Measurements from ENCODE around the gene CAVIN4. TPM values are rescaled to one million over a fixed set of nuclear protein-coding genes. Genes with fewer than 3 reads are reported as not detected.

Gene CAVIN4
- total RNA-seq, 1 donor from 2014 or later = 7.4 TPM

DNA sequence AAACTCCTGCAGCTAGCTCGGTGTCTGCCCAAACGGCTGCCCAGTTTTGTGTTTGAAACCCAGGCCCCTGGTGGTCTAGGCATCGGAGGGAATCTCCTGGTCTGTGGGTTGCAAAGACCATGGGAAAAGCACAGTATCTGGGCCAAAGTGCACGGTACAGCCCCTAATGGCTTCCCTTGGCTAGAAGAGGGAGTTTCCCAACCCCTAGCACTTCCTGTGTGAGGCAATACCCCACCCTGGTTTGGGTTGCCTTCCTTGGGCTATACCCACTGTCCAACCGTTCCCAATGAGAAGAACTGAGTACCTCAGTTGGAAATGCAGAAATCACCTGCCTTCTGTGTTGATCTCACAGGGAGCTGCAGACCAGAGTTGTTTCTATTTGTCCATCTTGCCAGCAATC lies 41.8 kb downstream of the CAVIN4 start:
- H3K27me3 Mint-ChIP-seq (ENCODE audit: unreplicated experiment) = no peaks in the 10 kb centered on the region
- no peaks in the 10 kb centered on the region for H3K4me1 Mint-ChIP-seq (ENCODE audit: unreplicated experiment)
- no peaks in the 10 kb centered on the region for H3K9me3 Mint-ChIP-seq (ENCODE audit: unreplicated experiment)
- no peak for DNase-seq (ENCODE audit: low spot score)
- H3K36me3 Mint-ChIP-seq (ENCODE audit: low read depth, unreplicated experiment) = no peaks in the 10 kb centered on the region
- no peak overlapping the region for H3K27ac Mint-ChIP-seq (ENCODE audit: unreplicated experiment)
- no peak overlapping the region for H3K4me3 Mint-ChIP-seq (ENCODE audit: unreplicated experiment)
- TF ChIP-seq, protein P1, sequence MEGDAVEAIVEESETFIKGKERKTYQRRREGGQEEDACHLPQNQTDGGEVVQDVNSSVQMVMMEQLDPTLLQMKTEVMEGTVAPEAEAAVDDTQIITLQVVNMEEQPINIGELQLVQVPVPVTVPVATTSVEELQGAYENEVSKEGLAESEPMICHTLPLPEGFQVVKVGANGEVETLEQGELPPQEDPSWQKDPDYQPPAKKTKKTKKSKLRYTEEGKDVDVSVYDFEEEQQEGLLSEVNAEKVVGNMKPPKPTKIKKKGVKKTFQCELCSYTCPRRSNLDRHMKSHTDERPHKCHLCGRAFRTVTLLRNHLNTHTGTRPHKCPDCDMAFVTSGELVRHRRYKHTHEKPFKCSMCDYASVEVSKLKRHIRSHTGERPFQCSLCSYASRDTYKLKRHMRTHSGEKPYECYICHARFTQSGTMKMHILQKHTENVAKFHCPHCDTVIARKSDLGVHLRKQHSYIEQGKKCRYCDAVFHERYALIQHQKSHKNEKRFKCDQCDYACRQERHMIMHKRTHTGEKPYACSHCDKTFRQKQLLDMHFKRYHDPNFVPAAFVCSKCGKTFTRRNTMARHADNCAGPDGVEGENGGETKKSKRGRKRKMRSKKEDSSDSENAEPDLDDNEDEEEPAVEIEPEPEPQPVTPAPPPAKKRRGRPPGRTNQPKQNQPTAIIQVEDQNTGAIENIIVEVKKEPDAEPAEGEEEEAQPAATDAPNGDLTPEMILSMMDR (IDR thresholded peaks at IDR 0.05; ENCODE audit: unreplicated experiment) = no peak

DNA sequence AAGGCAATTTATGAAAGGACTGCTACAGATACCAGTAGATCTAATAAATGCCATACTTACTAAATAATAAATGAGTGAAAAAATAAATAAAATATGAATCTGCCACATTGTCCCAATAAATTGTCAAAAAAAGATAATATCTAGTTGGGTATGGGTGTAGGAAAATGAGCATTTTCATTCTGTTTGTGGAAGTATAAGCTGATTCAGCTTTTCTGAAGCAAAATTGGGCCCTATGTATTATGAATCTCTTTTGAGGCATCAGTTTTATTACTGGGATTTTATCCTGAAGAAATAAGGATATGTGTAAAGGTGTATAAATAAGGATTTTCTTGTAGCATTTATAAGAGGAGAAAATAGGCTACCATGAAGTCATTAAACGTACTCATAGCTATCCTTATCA lies 46.1 kb downstream of the CAVIN4 start:
- Mint-ChIP-seq H3K27ac (ENCODE audit: unreplicated experiment) (no peak overlapping the region), H3K4me3 (ENCODE audit: unreplicated experiment) (no peak overlapping the region), H3K4me1 (ENCODE audit: unreplicated experiment) (no peaks in the 10 kb centered on the region), H3K27me3 (ENCODE audit: unreplicated experiment) (peaks cover 1% of the 10 kb centered on the region), H3K36me3 (ENCODE audit: low read depth, unreplicated experiment) (no peaks in the 10 kb centered on the region), H3K9me3 (ENCODE audit: unreplicated experiment) (no peaks in the 10 kb centered on the region)
- TF ChIP-seq, protein P1 (IDR thresholded peaks at IDR 0.05; ENCODE audit: unreplicated experiment) = no peak
- no peak for DNase-seq (ENCODE audit: low spot score)

DNA sequence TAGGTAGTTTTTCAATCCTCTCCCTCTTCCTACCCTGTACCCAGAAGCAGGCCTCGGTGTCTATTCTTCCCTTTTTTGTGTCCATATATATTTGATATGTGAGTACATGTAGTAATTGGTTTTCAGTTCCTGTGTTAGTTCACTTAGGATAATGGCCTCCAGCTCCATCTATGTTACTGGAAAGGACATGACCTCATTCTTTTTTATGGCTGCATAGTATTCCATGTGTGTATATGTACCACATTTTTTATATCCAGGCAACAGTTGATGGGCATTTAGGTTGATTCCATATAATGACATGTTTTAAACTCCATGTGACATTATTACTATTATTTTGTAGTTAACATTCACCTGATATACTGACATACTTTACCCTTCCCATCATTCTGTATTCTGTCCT lies 49.1 kb downstream of the CAVIN4 start:
- Mint-ChIP-seq H3K4me3 (ENCODE audit: unreplicated experiment) (no peak overlapping the region), H3K9me3 (ENCODE audit: unreplicated experiment) (no peaks in the 10 kb centered on the region), H3K36me3 (ENCODE audit: low read depth, unreplicated experiment) (no peaks in the 10 kb centered on the region), H3K27ac (ENCODE audit: unreplicated experiment) (no peak overlapping the region), H3K27me3 (ENCODE audit: unreplicated experiment) (peaks cover 1% of the 10 kb centered on the region), H3K4me1 (ENCODE audit: unreplicated experiment) (peaks cover 6% of the 10 kb centered on the region)
- TF ChIP-seq, protein P1 (IDR thresholded peaks at IDR 0.05; ENCODE audit: unreplicated experiment) = no peak
- no peak for DNase-seq (ENCODE audit: low spot score)

DNA sequence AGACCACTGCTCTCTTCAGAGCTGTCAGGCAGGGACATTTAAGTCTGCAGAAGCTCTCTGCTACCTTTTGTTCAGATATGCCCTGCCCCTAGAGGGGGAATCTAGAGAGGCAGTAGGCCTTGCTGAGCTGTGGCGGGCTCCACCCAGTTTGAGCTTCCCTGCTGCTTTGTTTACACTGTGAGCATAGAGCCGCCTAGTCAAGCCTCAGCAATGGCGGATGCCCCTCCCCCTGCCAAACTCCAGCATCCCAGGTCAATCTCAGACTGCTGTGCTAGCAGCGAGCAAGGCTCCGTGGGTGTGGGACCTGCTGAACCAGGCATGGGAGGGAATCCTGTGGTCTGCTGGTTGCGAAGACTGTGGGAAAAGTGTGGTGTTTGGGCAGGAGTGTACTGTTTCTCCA lies 59.9 kb downstream of the CAVIN4 start:
- no peak for DNase-seq (ENCODE audit: low spot score)

More for the DNA sequence above, 59.9 kb downstream of the CAVIN4 start:
- H3K27ac Mint-ChIP-seq (ENCODE audit: unreplicated experiment) = no peak overlapping the region
- H3K4me1 Mint-ChIP-seq (ENCODE audit: unreplicated experiment) = peaks cover 8% of the 10 kb centered on the region
- peaks cover 5% of the 10 kb centered on the region for H3K36me3 Mint-ChIP-seq (ENCODE audit: low read depth, unreplicated experiment)
- H3K9me3 Mint-ChIP-seq (ENCODE audit: unreplicated experiment) = no peaks in the 10 kb centered on the region
- peaks cover 2% of the 10 kb centered on the region for H3K27me3 Mint-ChIP-seq (ENCODE audit: unreplicated experiment)
- H3K4me3 Mint-ChIP-seq (ENCODE audit: unreplicated experiment) = no peak overlapping the region
- TF ChIP-seq, protein P1 (IDR thresholded peaks at IDR 0.05; ENCODE audit: unreplicated experiment) = no peak

Other genes with a start within 250 kb of the CAVIN4 start
- gene TEX10, start 225.1 kb upstream of the CAVIN4 start, total RNA-seq (ENCODE audit: unreplicated experiment) = 43.5 TPM
- gene MSANTD3, start 150.9 kb upstream of the CAVIN4 start, total RNA-seq (ENCODE audit: unreplicated experiment) = 30.7 TPM
- gene TMEFF1, start 104.9 kb upstream of the CAVIN4 start, total RNA-seq (ENCODE audit: unreplicated experiment) = 45.8 TPM

Measured in endothelial cell (in vitro differentiated cells).